ENCODE results near the gene HGF.

- TF ChIP-seq CTCF (IDR thresholded peaks at IDR 0.05; ENCODE audit: insufficient read depth, low read depth, low read length) = no peak
- no peak for TF ChIP-seq EZH2 (IDR thresholded peaks at IDR 0.05; ENCODE audit: insufficient read depth, low read length)
Observed at GRCh38 chr7:81803267-81803666, 33.4 kb upstream of the HGF start.
